ENCODE measurements around the gene ZNF473. TPM values are rescaled to one million over a fixed set of nuclear protein-coding genes. Genes with fewer than 3 reads are reported as not detected.

The ZNF473 gene
- 10 to 100 TPM; 15.2 to 15.8 TPM for total RNA-seq

- Mint-ChIP-seq H3K36me3 (peaks cover 20 to 24% of the 10 kb centered on the region in 2 donors), H3K27ac (peak within 1 kb of the TSS; percentile 99), H3K9me3 (peaks cover 0 to 4% of the 10 kb centered on the region in 2 donors)
- DNase-seq (ENCODE audit: low spot score in 2 of 2) (peak; percentile 83 to 90), ATAC-seq (peak; percentile 73 to 84)
These were observed at the start of gene ZNF473 for GRCh38 chr19:50025794-50026549. Gene ZNF473, plus strand, starts transcription at chr19:50026005. Its CDS starts 5,078 bp downstream, at chr19:50031083.

GRCh38 chr19:49976496-49976895 lies 49.3 kb upstream of the ZNF473 start:
- DNase-seq (ENCODE audit: low spot score in 2 of 2) (no peak), ATAC-seq (no peak)
- peak overlapping the region in 1 of 2 donors; percentile 28 for H3K27ac Mint-ChIP-seq
- no peaks in the 10 kb centered on the region for H3K36me3 Mint-ChIP-seq
- H3K9me3 Mint-ChIP-seq, result no peaks in the 10 kb centered on the region

- H3K36me3 Mint-ChIP-seq, result no peaks in the 10 kb centered on the region
- no peaks in the 10 kb centered on the region for H3K9me3 Mint-ChIP-seq
- H3K27ac Mint-ChIP-seq, result peak overlapping the region; percentile 28 to 59
- ATAC-seq (no peak), DNase-seq (ENCODE audit: low spot score in 2 of 2) (no peak)
These were observed 48.7 kb upstream of the ZNF473 start for GRCh38 chr19:49977076-49977475.

- Mint-ChIP-seq H3K9me3 (no peaks in the 10 kb centered on the region), H3K27ac (no peak overlapping the region), H3K36me3 (no peaks in the 10 kb centered on the region)
- no peak for DNase-seq (ENCODE audit: low spot score in 2 of 2)
- no peak for ATAC-seq
These were observed 47.9 kb upstream of the ZNF473 start for GRCh38 chr19:49977881-49978280.

- peak overlapping the region in 1 of 2 donors; percentile 69 for H3K27ac Mint-ChIP-seq
- no peak for DNase-seq (ENCODE audit: low spot score in 2 of 2)
- no peaks in the 10 kb centered on the region for H3K9me3 Mint-ChIP-seq
- no peak for ATAC-seq
- no peaks in the 10 kb centered on the region for H3K36me3 Mint-ChIP-seq
These were observed 47.5 kb upstream of the ZNF473 start for GRCh38 chr19:49978324-49978723.

- Mint-ChIP-seq H3K36me3 (peaks cover 0 to 10% of the 10 kb centered on the region in 2 donors), H3K9me3 (no peaks in the 10 kb centered on the region), H3K27ac (peak overlapping the region in 1 of 2 donors; percentile 22)
- no peak for ATAC-seq
- DNase-seq (ENCODE audit: low spot score in 2 of 2), result no peak
These were observed 43.9 kb upstream of the ZNF473 start for GRCh38 chr19:49981603-49982593.

- H3K36me3 Mint-ChIP-seq, result peaks cover 0 to 16% of the 10 kb centered on the region in 2 donors
- DNase-seq (ENCODE audit: low spot score in 2 of 2) (peak in 1 of 2 donors; percentile 86), ATAC-seq (peak; percentile 64 to 66)
- no peak overlapping the region for H3K27ac Mint-ChIP-seq
- H3K9me3 Mint-ChIP-seq, result no peaks in the 10 kb centered on the region
These were observed 42.1 kb upstream of the ZNF473 start for GRCh38 chr19:49983645-49984229.

GRCh38 chr19:49984491-49984890 lies 41.3 kb upstream of the ZNF473 start:
- Mint-ChIP-seq H3K9me3 (no peaks in the 10 kb centered on the region), H3K36me3 (peaks cover 0 to 17% of the 10 kb centered on the region in 2 donors), H3K27ac (peak overlapping the region in 1 of 2 donors; percentile 43)
- DNase-seq (ENCODE audit: low spot score in 2 of 2) (no peak), ATAC-seq (no peak)

GRCh38 chr19:49985871-49986270 lies 39.9 kb upstream of the ZNF473 start:
- Mint-ChIP-seq H3K9me3 (no peaks in the 10 kb centered on the region), H3K27ac (no peak overlapping the region), H3K36me3 (peaks cover 0 to 19% of the 10 kb centered on the region in 2 donors)
- ATAC-seq (peak in 1 of 2 donors; percentile 2), DNase-seq (ENCODE audit: low spot score in 2 of 2) (no peak)

GRCh38 chr19:49986354-49986753 lies 39.5 kb upstream of the ZNF473 start:
- H3K27ac Mint-ChIP-seq, result no peak overlapping the region
- H3K9me3 Mint-ChIP-seq, result no peaks in the 10 kb centered on the region
- ATAC-seq (no peak), DNase-seq (ENCODE audit: low spot score in 2 of 2) (no peak)
- peaks cover 0 to 22% of the 10 kb centered on the region in 2 donors for H3K36me3 Mint-ChIP-seq

GRCh38 chr19:49987159-49987698 lies 38.6 kb upstream of the ZNF473 start:
- ATAC-seq, result peak; percentile 60 to 64
- no peaks in the 10 kb centered on the region for H3K9me3 Mint-ChIP-seq
- peak in 1 of 2 donors; percentile 79 for DNase-seq (ENCODE audit: low spot score in 2 of 2)
- peak overlapping the region; percentile 14 to 90 for H3K27ac Mint-ChIP-seq
- H3K36me3 Mint-ChIP-seq, result peaks cover 0 to 22% of the 10 kb centered on the region in 2 donors

- ATAC-seq (no peak), DNase-seq (ENCODE audit: low spot score in 2 of 2) (no peak)
- Mint-ChIP-seq H3K9me3 (no peaks in the 10 kb centered on the region), H3K27ac (peak overlapping the region in 1 of 2 donors; percentile 23), H3K36me3 (peaks cover 0 to 22% of the 10 kb centered on the region in 2 donors)
These were observed 37.8 kb upstream of the ZNF473 start for GRCh38 chr19:49988007-49988406.

- H3K27ac Mint-ChIP-seq, result peak overlapping the region in 1 of 2 donors; percentile 23
- peaks cover 0 to 22% of the 10 kb centered on the region in 2 donors for H3K36me3 Mint-ChIP-seq
- H3K9me3 Mint-ChIP-seq, result no peaks in the 10 kb centered on the region
- no peak for DNase-seq (ENCODE audit: low spot score in 2 of 2)
- ATAC-seq, result peak; percentile 81
These were observed 37.4 kb upstream of the ZNF473 start for GRCh38 chr19:49988433-49988832.

- DNase-seq (ENCODE audit: low spot score in 2 of 2), result no peak
- H3K9me3 Mint-ChIP-seq, result no peaks in the 10 kb centered on the region
- peaks cover 0 to 5% of the 10 kb centered on the region in 2 donors for H3K36me3 Mint-ChIP-seq
- peak; percentile 41 to 82 for ATAC-seq
- H3K27ac Mint-ChIP-seq, result no peak overlapping the region
These were observed 28.1 kb upstream of the ZNF473 start for GRCh38 chr19:49997709-49998108.

- DNase-seq (ENCODE audit: low spot score in 2 of 2), result no peak
- Mint-ChIP-seq H3K36me3 (peaks cover 0 to 4% of the 10 kb centered on the region in 2 donors), H3K27ac (no peak overlapping the region), H3K9me3 (no peaks in the 10 kb centered on the region)
- ATAC-seq, result no peak
These were observed 26.3 kb upstream of the ZNF473 start for GRCh38 chr19:49999371-50000010.
